ENCODE results near the gene SEM1. TPM values are rescaled to one million over a fixed set of nuclear protein-coding genes. Genes with fewer than 3 reads are reported as not detected.
"Not testable (repeated sequence)": the region's sequence is repeated elsewhere in the genome, so short reads cannot be mapped to it uniquely, and the experiment has no call there.

Gene SEM1
- total RNA-seq (10 to 100 TPM; 56.3 to 59.7 TPM), polyA plus RNA-seq (ENCODE audit: insufficient read depth, low read depth, low replicate concordance) (267 TPM)
- long read RNA-seq, donor 1, transcript SEM1-209 (2 exons, 2,773 nt): minor isoform, 20 of 284 reads
- long read RNA-seq, donor 1, transcript SEM1-201 (3 exons, 1,314 nt): major isoform, 250 of 284 reads
- long read RNA-seq, donor 1, partial matches to known transcripts: 14 of 284 reads
- long read RNA-seq, donor 1, other reads (novel, unspliced or antisense): 0 of 284 reads
- long read RNA-seq, donor 2, transcript SEM1-201 (3 exons, 1,314 nt): major isoform, 211 of 254 reads
- long read RNA-seq, donor 2, transcript SEM1-209 (2 exons, 2,773 nt): minor isoform, 34 of 254 reads
- long read RNA-seq, donor 2, partial matches to known transcripts: 9 of 254 reads
- long read RNA-seq, donor 2, other reads (novel, unspliced or antisense): 0 of 254 reads

DNA sequence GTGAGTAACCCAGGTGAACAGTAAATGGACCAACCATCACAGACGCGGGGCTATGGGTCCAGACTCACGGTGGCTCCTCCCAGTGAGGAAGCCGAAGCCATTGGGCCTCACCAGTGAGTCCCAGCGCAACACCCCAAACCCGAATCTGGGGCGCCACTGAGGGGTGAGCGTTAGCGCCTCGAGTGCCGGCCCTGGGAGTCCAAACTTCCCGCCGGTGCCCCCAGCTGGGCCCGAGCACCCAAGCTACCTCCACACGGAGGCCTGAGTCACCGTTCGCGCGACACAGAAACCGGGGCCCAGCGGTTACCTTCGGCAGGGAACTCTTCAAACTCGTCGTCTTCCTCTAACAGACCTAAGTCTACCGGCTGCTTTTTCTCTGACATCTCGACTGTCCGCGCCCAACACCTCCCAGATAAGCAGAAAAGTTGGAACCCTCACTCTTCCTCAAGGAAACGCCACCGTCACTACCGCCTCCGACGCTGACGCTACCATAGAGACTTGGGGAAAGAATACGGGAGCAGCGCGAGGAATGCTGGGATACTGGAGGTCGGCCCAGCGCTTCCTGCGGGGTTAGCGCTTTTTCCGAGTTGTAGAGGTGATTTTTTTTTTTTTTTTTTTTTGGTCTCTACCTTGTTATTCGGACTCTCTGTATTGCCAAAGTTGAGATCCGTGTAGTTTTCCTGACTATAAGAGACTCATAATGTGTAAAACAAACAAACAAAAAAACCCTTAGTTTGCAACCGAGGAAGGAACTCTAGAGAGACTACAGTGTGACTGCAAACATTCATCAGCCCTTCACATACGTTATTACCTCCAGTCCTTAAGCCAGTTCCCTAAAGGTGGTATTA, at the start of gene SEM1:
TSS of gene SEM1 (minus strand) at position 466 of the 848 bp plus-strand sequence. CDS start at position 383, 83 bp downstream.
- Histone ChIP-seq H3K9me3 (no peaks in the 10 kb centered on the region), H3K36me3 (ENCODE audit: low read depth, missing control alignments) (no peaks in the 10 kb centered on the region), H3K4me3 (peak within 1 kb of the TSS; percentile 87 to 91), H3K4me1 (peaks cover 12% of the 10 kb centered on the region), H3K27me3 (no peaks in the 10 kb centered on the region), H3K27ac (peak within 1 kb of the TSS; percentile 92 to 93)
- intact Hi-C loops (cut with DNase I; ENCODE audit: low total_unique reads): no loop called here
- 1 to 2% methylated on average over 43 to 44 of the region's 46 CpGs for WGBS, 2 donors
- TF ChIP-seq POLR2A (IDR thresholded peaks at IDR 0.05): peak; percentile 16
- TF ChIP-seq, protein P1, sequence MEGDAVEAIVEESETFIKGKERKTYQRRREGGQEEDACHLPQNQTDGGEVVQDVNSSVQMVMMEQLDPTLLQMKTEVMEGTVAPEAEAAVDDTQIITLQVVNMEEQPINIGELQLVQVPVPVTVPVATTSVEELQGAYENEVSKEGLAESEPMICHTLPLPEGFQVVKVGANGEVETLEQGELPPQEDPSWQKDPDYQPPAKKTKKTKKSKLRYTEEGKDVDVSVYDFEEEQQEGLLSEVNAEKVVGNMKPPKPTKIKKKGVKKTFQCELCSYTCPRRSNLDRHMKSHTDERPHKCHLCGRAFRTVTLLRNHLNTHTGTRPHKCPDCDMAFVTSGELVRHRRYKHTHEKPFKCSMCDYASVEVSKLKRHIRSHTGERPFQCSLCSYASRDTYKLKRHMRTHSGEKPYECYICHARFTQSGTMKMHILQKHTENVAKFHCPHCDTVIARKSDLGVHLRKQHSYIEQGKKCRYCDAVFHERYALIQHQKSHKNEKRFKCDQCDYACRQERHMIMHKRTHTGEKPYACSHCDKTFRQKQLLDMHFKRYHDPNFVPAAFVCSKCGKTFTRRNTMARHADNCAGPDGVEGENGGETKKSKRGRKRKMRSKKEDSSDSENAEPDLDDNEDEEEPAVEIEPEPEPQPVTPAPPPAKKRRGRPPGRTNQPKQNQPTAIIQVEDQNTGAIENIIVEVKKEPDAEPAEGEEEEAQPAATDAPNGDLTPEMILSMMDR (IDR thresholded peaks at IDR 0.05): peak in 1 of 3 experiments; percentile 5
- DNase-seq: peak; percentile 96

- intact Hi-C loops (cut with DNase I; ENCODE audit: low total_unique reads); H3K4me3 ChIP-seq; DNase-seq; H3K27ac ChIP-seq; H3K4me1 ChIP-seq; H3K9me3 ChIP-seq; H3K27me3 ChIP-seq; H3K36me3 ChIP-seq (ENCODE audit: low read depth, missing control alignments): not testable (repeated sequence)
- 94 to 95% methylated on average over 1 of the region's 1 CpG for WGBS, 2 donors
Measured at GRCh38 chr7:96757880-96758279, 48.2 kb upstream of the SEM1 start.

DNA sequence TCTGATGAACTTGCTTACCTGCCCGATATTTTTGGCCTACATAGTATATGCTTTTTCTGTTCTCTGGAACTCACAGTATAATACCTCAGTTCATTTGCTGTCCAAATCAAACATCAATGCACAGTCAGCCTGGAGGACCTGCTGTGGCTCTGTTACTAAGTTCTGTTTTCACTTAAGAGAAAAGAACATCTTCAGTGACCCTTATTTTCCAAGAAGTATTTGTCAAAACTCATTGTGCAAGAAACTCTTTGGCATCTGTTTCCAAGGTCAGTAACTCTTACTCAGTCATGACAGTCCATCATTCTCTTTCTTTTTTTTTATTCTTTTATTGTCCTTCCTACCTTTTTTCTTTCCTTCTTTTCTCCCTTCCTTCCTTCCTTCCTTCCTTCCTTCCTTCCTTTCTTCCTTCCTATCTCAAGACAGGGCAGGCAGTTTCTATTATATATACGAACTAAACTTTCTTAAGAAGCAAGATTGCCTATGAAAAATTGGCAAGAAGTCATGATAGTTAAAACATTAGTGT, 37.8 kb upstream of the SEM1 start:
- Histone ChIP-seq H3K4me3 (no peak overlapping the region), H3K9me3 (no peaks in the 10 kb centered on the region), H3K27me3 (no peaks in the 10 kb centered on the region), H3K36me3 (ENCODE audit: low read depth, missing control alignments) (no peaks in the 10 kb centered on the region), H3K4me1 (no peaks in the 10 kb centered on the region), H3K27ac (no peak overlapping the region)
- intact Hi-C loops (cut with DNase I; ENCODE audit: low total_unique reads): no loop called here
- no peak for TF ChIP-seq POLR2A (IDR thresholded peaks at IDR 0.05)
- TF ChIP-seq, protein P1 (IDR thresholded peaks at IDR 0.05): no peak
- no peak for DNase-seq
- WGBS, 2 donors: 81 to 84% methylated on average over 2 of the region's 2 CpGs

DNA sequence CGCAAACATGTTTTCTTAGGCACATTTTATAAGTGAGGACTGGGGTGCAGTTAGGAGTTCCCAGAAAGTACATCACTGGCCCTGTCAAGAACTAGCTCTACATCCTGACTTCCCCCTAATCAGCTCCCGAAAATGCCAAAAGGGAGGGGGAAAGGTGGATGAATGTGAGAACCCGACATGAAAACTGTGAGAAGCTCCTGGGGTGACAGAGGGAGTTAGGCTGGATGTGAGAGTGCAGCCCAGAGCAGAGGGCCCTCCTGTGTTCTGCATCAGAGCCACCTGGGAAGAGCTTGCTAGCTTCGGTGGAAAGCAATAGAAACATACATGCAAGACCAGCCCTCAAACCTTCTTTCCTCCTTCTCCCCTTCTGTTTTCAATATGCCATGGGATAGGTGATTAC, 30.5 kb upstream of the SEM1 start:
- Histone ChIP-seq H3K9me3 (no peaks in the 10 kb centered on the region), H3K27me3 (no peaks in the 10 kb centered on the region), H3K27ac (no peak overlapping the region), H3K4me1 (no peaks in the 10 kb centered on the region), H3K36me3 (ENCODE audit: low read depth, missing control alignments) (no peaks in the 10 kb centered on the region), H3K4me3 (no peak overlapping the region)
- TF ChIP-seq, protein P1 (IDR thresholded peaks at IDR 0.05): no peak
- TF ChIP-seq POLR2A (IDR thresholded peaks at IDR 0.05): no peak
- 46 to 58% methylated on average over 4 of the region's 4 CpGs for WGBS, 2 donors
- intact Hi-C loops (cut with DNase I; ENCODE audit: low total_unique reads): no loop called here
- no peak for DNase-seq

DNA sequence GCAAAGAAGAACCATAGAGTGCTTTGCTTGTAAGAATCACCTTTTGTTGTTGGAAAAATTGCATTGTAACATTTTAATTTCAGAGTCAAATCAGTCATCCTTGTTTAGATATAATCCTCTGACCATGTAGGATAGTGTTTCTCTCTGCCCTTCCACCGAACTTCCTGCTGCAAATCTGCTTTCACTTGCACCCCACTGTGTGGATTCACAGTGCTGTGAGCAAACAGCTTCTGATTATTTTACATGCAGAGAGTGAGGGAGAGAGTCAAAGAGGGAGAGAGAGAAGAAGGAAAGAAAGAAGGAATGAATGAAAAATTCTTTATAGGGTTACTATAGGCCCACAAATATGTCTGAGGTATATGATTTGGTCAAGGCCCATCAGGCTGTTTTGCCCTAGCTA, 30.0 kb upstream of the SEM1 start:
- 88% methylated on average over 1 of the region's 1 CpG for WGBS, 2 donors
- Histone ChIP-seq H3K27me3 (no peaks in the 10 kb centered on the region), H3K27ac (no peak overlapping the region), H3K4me1 (no peaks in the 10 kb centered on the region), H3K36me3 (ENCODE audit: low read depth, missing control alignments) (no peaks in the 10 kb centered on the region), H3K9me3 (no peaks in the 10 kb centered on the region), H3K4me3 (no peak overlapping the region)
- DNase-seq: no peak
- no peak for TF ChIP-seq POLR2A (IDR thresholded peaks at IDR 0.05)
- TF ChIP-seq, protein P1 (IDR thresholded peaks at IDR 0.05): no peak
- intact Hi-C loops (cut with DNase I; ENCODE audit: low total_unique reads): no loop called here

Data from testis (tissue), 5 donors.